ENCODE results near the gene ARHGEF16. TPM values are rescaled to one million over a fixed set of nuclear protein-coding genes. Genes with fewer than 3 reads are reported as not detected.

Gene ARHGEF16
- total RNA-seq, 1 donor from 2014 or later, result 10.6 TPM

GRCh38 chr1:3429766-3430165 lies 24.7 kb upstream of the ARHGEF16 start:
- no peaks in the 10 kb centered on the region for H3K36me3 ChIP-seq
- H3K9me3 ChIP-seq, result no peaks in the 10 kb centered on the region
- TF ChIP-seq CTCF (IDR thresholded peaks at IDR 0.05), result no peak
- intact Hi-C loops (cut with DNase I), result no loop called here
- ATAC-seq (no peak), DNase-seq (no peak)
- no peaks in the 10 kb centered on the region for H3K4me1 ChIP-seq
- H3K27me3 ChIP-seq (ENCODE audit: low read depth), result no peaks in the 10 kb centered on the region
- no peak overlapping the region for H3K4me3 ChIP-seq
- H3K27ac ChIP-seq, result no peak overlapping the region

- TF ChIP-seq CTCF (IDR thresholded peaks at IDR 0.05), result no peak
- ATAC-seq, result no peak
Measured at GRCh38 chr1:3430406-3430805, 24.1 kb upstream of the ARHGEF16 start.

GRCh38 chr1:3430820-3431219 lies 23.6 kb upstream of the ARHGEF16 start:
- H3K9me3 ChIP-seq, result no peaks in the 10 kb centered on the region
- DNase-seq, result no peak
- H3K27me3 ChIP-seq (ENCODE audit: low read depth), result no peaks in the 10 kb centered on the region
- no peaks in the 10 kb centered on the region for H3K36me3 ChIP-seq
- no peak overlapping the region for H3K27ac ChIP-seq
- ATAC-seq, result no peak
- H3K4me3 ChIP-seq, result no peak overlapping the region
- intact Hi-C loops (cut with DNase I), result no loop called here
- no peak for TF ChIP-seq CTCF (IDR thresholded peaks at IDR 0.05)
- no peaks in the 10 kb centered on the region for H3K4me1 ChIP-seq

More at GRCh38 chr1:3430406-3430805, 24.1 kb upstream of the ARHGEF16 start:
- H3K9me3 ChIP-seq, result no peaks in the 10 kb centered on the region
- no peaks in the 10 kb centered on the region for H3K36me3 ChIP-seq
- no peak for DNase-seq
- no peaks in the 10 kb centered on the region for H3K4me1 ChIP-seq
- no peaks in the 10 kb centered on the region for H3K27me3 ChIP-seq (ENCODE audit: low read depth)
- no peak overlapping the region for H3K27ac ChIP-seq
- intact Hi-C loops (cut with DNase I), result no loop called here
- H3K4me3 ChIP-seq, result no peak overlapping the region

GRCh38 chr1:3431266-3431665 lies 23.2 kb upstream of the ARHGEF16 start:
- Histone ChIP-seq H3K27ac (no peak overlapping the region), H3K9me3 (no peaks in the 10 kb centered on the region), H3K27me3 (ENCODE audit: low read depth) (no peaks in the 10 kb centered on the region), H3K4me1 (no peaks in the 10 kb centered on the region), H3K4me3 (no peak overlapping the region), H3K36me3 (no peaks in the 10 kb centered on the region)
- no peak for ATAC-seq
- no peak for DNase-seq
- TF ChIP-seq CTCF (IDR thresholded peaks at IDR 0.05), result no peak
- intact Hi-C loops (cut with DNase I), result no loop called here

DNA sequence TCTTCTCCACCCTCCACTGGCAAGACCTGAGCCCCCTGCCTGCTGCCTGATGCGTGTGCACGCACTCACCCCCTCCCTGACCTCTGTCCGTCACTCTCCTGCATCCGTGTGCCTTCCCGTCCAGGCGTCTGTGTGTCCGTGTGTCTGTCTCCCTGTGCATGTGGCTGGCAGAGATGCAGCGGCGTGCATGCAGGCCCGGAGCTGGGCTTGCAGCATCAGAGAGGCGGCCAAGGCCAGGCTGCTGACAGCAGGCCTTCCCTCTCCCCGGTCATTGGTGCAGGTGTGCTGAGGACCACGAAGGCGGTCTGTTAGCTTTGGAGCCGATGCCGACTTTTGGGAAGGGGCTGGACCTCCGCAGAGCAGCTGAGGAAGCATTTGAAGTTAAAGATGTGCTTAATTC lies 22.8 kb upstream of the ARHGEF16 start:
- Histone ChIP-seq H3K9me3 (no peaks in the 10 kb centered on the region), H3K4me1 (no peaks in the 10 kb centered on the region), H3K4me3 (no peak overlapping the region), H3K36me3 (no peaks in the 10 kb centered on the region), H3K27me3 (ENCODE audit: low read depth) (no peaks in the 10 kb centered on the region), H3K27ac (no peak overlapping the region)
- no peak for ATAC-seq
- TF ChIP-seq CTCF (IDR thresholded peaks at IDR 0.05), result no peak
- no peak for DNase-seq
- intact Hi-C loops (cut with DNase I), result no loop called here

DNA sequence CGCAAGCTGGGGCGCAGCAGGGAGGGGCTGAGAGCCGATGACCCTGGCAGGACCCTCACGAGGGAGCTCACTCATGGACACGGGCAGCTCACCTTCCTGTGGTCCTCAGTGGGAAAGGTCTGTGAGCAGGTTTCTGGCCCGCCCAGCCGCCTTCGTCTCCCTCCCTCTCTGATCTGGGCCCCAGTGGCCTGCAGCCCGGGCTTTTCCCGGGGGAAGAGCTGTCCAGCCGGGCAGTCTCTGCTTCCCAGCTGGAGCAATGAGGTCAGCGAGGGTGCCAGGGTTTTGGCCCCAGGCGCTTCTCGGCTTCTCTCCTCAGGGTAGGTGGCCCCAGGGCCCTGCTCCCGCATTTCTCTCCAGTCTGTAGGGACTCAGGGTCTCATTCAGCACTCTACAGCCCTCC lies 22.2 kb upstream of the ARHGEF16 start:
- TF ChIP-seq CTCF (IDR thresholded peaks at IDR 0.05), result no peak
- H3K36me3 ChIP-seq, result no peaks in the 10 kb centered on the region
- H3K27ac ChIP-seq, result no peak overlapping the region
- DNase-seq (peak; percentile 27), ATAC-seq (no peak)
- intact Hi-C loops (cut with DNase I), result no loop called here
- no peaks in the 10 kb centered on the region for H3K9me3 ChIP-seq
- H3K27me3 ChIP-seq (ENCODE audit: low read depth), result no peaks in the 10 kb centered on the region
- no peak overlapping the region for H3K4me3 ChIP-seq
- H3K4me1 ChIP-seq, result no peaks in the 10 kb centered on the region
